GM18520 (cell line): ENCODE data around the gene VWA8.
"Not testable (repeated sequence)": the region's sequence is repeated elsewhere in the genome, so short reads cannot be mapped to it uniquely, and the experiment has no call there.

Experiments
- ATAC-seq: cut with Tn5 transposase; IDR thresholded peaks from one replicate; pipeline ENCODE4 v1.9.1; 2021; ENCODE audit not compliant: unreplicated experiment

VWA8 gene

GRCh38 chr13:41597348-41598041 is 363.4 kb downstream of the VWA8 start:
- no peak for ATAC-seq

DNA sequence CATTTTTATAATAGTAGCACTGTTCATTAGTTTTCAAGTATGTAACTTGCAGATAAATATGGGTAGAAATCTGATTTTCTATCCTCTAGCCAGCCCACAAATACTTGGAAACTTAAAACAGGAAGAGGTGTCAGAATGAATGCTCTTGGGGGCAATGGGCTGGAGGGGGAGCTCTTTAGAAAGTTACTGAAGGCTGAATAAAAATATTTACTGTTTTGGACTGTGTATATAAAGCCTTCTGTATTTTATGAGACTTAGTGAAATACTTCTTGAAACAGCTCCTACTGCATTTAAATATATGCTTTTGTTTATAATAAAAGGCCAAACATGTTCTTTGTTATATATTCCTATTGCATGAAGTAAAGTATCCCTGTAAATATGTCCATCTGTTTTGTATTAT is 364.7 kb downstream of the VWA8 start:
- ATAC-seq, result no peak

GRCh38 chr13:41595298-41595697 is 365.6 kb downstream of the VWA8 start:
- no peak for ATAC-seq

DNA sequence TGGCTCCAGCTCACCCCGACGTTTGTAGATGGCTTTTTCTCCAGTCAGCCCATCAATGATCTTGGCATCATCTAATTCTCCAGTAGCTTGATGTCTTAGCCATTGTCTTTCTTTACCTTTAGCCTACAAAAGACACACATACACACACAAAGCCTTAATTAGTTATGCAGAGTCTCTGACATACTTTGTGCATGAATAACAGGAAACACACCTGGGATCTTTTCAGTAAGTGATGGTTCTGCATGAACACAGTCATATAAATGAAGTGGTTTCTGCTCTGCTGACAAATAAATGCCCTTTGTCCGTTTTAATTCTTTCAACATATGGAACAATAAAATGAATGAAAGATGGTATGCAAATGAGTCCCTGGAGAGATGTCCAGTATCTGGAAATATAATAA is 370.3 kb downstream of the VWA8 start:
- no peak for ATAC-seq

DNA sequence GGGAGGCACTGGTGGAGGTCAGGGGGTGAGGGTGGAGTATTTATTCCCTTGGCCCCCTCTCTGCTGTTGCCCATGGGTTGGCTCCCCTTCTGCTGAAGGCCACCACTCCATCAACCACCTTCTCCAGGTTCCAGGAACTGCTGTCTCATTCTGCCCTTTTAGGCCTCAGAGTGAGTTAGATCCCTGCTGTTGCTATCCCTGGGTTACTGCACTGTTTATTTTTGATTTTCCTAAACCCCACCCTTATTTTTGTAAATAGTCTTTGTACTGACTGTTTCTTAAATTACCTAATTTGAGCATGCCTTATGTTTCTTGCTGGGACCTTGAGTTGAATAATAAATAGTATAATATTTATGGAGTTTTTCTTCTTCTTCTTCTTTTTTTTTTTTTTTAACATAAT is 370.8 kb downstream of the VWA8 start:
- ATAC-seq, result no peak

GRCh38 chr13:41589434-41589833 is 371.5 kb downstream of the VWA8 start:
- no peak for ATAC-seq

DNA sequence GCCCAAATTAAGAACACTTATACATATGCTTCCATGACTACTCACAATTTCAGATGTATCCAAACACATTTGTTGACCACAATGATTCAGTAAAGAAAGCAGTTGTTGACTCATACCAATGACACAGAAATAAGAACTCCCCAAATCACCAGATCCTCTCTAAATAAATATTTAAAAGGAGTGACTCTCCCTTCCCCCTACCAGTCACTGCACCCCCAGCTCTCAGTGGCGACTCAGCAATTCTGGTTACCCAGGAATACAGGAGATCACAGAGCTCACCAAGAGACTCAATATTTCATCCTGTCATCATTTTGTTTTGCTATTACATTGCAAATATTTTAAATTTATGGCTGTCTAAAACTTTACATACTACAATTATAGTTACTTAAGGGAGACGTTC is 372.0 kb downstream of the VWA8 start:
- ATAC-seq, result no peak

DNA sequence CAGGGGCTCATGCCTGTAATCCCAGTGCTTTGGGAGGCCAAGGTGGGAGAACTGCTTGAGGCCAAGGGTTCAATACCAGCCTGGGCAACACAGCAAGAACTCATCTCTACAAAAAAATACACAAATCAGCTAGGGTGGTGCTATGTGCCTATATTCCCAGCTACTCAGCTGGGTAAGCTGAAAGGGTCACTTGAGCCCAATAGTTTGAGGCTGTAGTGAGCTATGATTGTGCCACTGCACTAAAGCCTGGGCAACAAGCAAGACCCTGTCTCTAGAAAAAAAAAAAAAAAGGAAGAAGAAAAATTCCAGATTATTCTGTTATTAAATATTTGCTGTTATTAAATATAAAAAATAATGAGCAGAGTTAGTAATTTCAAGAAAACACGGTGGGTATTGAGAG is 372.5 kb downstream of the VWA8 start:
- no peak for ATAC-seq

DNA sequence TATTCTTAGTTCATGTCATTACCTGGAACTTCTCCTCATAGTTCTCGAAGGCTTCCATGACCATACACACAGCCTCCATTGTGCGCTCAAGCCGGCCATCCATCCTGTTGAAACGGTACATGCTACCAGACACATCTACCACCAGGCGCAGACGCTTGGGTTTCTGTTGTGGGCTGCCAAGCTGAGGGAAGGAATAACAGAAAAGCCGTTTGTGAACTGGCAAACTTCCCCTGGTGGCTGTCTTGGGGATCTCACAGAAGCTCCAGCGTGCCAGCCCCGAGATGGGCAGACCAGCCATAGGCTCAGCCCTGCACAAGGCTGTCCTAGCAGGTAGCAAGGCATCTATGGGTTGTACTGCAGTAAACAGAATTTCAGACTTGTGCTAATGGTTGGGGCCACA is 373.4 kb downstream of the VWA8 start:
- ATAC-seq, result no peak

DNA sequence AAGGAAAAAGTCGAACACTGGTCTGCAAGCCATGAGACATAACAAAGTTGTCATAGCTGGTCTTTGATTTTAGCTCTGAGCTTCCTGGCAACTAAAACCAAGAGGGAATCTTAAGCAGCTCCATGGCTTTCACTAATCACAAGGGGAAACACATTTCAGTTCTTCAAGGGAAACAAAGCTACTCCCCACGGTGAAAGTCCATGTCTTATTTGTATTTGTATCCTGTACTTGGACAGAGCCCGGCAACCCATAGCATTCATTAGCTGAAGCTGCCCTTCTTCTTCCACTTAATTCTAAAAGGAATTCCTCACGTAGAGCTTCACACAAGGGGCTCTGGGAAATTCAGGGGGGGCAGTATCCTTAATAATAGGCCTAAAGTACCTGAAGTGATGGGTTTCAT is 374.7 kb downstream of the VWA8 start:
- no peak for ATAC-seq

GRCh38 chr13:41582027-41582463 is 378.9 kb downstream of the VWA8 start:
- ATAC-seq, result no peak

DNA sequence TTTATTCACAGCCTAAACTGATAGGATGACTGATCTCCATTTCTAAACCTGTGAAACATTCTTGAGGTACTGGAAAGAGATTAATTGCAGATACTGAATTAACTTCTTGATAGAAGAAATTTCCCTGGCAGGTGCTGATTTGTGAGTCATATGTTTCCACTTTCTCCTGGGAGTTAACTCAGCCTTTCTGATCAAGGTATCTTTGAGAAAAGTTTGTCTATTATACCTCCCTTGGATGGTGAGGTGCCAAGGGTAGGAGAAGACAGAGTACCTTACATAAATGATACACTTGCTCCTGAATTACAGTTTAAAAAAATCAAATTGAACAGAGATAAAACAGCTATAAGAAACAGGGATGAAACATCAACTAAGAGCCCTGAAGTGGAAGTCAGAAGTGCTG is 380.6 kb downstream of the VWA8 start:
- no peak for ATAC-seq

DNA sequence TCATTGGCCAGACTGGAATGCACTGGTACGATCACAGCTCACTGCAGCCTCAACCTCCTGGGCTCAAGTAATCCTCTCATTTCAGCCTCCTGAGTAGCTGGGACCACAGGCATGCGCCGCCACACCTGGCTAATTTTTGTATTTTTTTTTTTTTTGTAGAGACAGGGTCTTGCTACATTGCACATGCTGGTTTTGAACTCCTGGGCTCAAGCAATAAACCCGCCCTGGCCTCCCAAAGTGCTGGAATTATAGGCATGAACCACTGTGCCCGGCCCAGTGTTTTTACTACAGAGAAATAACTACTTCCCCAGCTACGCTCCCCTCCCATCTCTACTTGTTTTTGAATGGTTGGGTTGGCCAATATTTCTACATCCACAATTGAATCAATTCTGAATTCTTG is 381.0 kb downstream of the VWA8 start:
- ATAC-seq, result no peak

- no peak for ATAC-seq
These were observed 381.7 kb downstream of the VWA8 start for GRCh38 chr13:41579168-41579567.

- ATAC-seq, result no peak
These were observed 382.5 kb downstream of the VWA8 start for GRCh38 chr13:41578371-41578770.

- ATAC-seq, result no peak
These were observed 383.5 kb downstream of the VWA8 start for GRCh38 chr13:41577436-41577835.

DNA sequence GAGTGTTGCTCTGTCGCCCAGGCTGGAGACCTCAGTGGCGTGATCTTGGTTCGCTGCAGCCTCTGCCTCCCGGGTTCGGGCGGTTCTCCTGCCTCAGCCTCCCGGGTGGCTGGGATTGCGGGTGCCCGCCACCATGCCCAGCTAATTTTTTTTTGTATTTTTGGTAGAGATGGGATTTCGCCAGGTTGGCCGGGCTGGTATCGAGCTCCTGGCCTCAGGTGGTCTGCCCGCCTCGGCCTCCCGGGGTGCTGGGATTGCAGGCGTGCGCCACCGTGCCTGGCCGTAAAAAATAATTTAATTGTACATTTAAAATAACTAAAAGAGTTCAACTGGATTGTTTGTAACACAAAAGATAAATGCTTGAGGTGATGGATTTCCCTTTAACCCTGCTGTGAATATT is 387.3 kb downstream of the VWA8 start:
- ATAC-seq, result not testable (repeated sequence)

GRCh38 chr13:41571817-41572340 is 389.0 kb downstream of the VWA8 start:
- ATAC-seq, result not testable (repeated sequence)

- no peak for ATAC-seq
These were observed 391.9 kb downstream of the VWA8 start for GRCh38 chr13:41568972-41569351.

- ATAC-seq, result no peak
These were observed 392.6 kb downstream of the VWA8 start for GRCh38 chr13:41568143-41568971.

GRCh38 chr13:41567363-41567762 is 393.5 kb downstream of the VWA8 start:
- ATAC-seq, result no peak

- no peak for ATAC-seq
These were observed 395.1 kb downstream of the VWA8 start for GRCh38 chr13:41565846-41566245.
